T-helper 2 cell treated with Interferon-gamma antibody and Interleukin-4, amounts not matched to agents 100 ng/mL and 5 ng/mL, for 36 hours (primary cell): ENCODE measurements around the gene CLIP1. TPM values are rescaled to one million over a fixed set of nuclear protein-coding genes. Genes with fewer than 3 reads are reported as not detected.
"Not testable (repeated sequence)": the region's sequence is repeated elsewhere in the genome, so short reads cannot be mapped to it uniquely, and the experiment has no call there.

ENCODE experiments used
- intact Hi-C: fragments of 100-400 bp; cut with micrococcal nuclease; formaldehyde crosslinking; loops from one replicate; pipeline ENCODE4 v1.15.1; 2023
- total RNA-seq: library from RNA; stranded (reverse); gene quantifications from 2 replicates; pipeline ENCODE4 v1.2.3, GENCODE V29; 2022

Gene CLIP1
- total RNA-seq, 1 donor from 2014 or later: 75.8 TPM

DNA sequence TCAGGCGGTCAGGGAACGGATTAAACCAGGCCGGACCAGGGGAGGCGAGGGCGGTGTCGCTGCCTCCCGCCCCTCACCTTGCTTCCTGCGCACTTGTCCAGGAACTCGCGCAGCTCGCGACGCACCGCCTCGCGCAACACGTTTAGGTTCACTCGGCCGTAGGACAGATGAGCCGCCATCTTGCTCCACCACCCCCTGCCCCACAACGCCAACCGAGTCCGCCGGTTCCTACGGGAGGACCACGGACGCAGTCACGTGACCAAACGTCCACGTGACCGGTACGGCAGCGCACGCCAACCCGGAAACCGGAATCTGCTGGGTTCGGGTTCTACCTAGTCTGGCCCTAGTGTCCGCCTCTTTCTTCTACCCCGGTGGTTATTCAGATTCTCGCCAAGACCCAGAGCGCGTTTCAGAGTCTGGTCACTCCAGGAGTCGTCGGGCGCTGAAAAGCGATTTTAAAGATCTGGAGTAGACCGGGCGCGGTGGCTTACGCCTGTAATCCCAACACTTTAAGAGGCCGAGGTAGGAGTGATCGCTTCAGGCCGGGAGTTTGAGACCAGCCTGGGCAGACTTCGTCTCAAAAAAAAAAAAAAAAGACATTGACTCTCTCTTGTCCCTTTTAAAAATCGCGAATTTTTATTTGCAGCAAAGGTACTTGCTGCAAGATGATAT, 156.1 kb downstream of the CLIP1 start, which contains the start of gene VPS33A:
Gene VPS33A (minus strand): TSS at position 265 of the 672 bp plus-strand sequence. CDS start 86 bp downstream, at position 179.
- intact Hi-C loops: loop anchor here (1.0 to 10.0 kb wide), 4 partner anchors 22 to 236 kb away; partner anchors contain the start of genes DIABLO and ZCCHC8

DNA sequence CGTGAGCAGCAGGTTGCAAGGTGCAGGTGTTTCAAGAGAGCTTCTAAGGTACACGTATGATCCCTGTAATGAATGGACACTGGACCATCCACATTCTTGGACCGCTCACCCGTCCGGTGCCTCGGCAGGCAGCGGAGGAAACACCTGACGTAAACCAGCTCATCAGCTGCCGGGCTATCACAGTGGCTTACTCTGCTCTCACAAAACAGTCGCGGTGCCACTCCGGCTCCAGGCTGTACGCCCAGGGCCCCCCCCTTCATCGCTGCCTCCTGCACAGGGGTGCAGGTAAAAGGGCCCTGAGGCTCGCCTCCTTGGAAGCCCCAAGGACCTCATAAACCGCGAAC, 156.6 kb downstream of the CLIP1 start:
- intact Hi-C loops: loop anchor here (1.0 to 10.0 kb wide), 4 partner anchors 22 to 236 kb away; partner anchors contain the start of genes DIABLO and ZCCHC8

DNA sequence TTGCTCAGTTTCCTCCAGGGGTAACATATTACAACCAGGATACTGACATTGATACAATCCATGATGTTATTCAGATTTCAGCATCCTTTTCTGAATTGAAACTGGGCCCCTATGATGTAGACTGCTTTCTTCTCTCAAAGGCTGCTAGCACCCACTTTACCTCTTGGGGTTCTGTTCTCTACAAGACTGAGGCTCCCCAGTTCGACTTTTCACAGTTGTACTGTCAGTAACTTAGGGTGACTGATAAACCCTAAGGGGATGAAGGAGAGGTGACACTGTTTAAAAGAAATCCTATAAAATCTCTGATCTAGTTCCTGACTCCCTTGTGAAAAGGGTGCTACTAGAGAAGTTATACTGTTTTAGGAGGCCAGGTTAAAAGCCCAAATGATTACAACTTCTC, 157.0 kb downstream of the CLIP1 start:
- intact Hi-C loops: loop anchor here (5.0 to 10.0 kb wide), 2 partner anchors 89 to 237 kb away; partner anchors contain the start of gene ZCCHC8

DNA sequence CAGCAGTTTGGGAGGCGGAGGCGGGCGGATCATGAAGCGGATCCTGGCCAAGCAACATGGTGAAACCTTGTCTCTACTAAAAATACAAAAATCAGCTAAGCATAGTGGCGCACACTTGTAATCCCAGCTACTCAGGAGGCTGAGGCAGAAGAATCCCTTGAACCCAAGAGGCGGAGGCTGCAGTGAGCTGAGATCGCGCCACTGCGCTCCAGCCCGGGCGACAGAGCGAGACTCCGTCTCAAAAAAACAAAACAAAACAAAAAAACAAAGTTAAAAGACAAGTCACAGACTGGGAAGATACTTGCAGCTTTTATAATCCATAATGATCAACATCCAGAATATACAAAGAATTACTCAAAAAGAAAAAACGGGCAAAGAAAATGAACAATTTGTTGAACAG, 161.7 kb downstream of the CLIP1 start:
- intact Hi-C loops: loop anchor here (10.0 kb wide), 1 partner anchor 94 kb away; no protein-coding TSS in a partner anchor

DNA sequence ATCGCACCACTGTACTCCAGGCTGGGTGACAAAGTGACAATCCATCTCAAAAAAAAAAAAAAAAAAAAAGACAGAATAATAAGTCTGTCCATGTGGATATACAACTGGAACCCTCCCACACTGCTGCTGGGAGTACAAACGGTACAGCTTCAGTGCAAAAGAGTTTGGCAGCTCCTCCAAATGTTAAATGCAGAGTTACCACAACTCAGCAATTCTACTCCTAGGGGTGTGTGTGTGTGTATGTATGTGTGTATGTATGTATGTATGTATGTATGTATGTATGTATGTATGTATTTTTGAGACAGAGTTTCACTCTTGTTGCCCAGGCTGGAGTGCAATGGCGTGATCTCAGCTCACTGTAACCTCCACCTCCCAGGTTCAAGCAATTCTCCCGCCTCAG, 163.5 kb downstream of the CLIP1 start:
- intact Hi-C loops: not testable (repeated sequence)

DNA sequence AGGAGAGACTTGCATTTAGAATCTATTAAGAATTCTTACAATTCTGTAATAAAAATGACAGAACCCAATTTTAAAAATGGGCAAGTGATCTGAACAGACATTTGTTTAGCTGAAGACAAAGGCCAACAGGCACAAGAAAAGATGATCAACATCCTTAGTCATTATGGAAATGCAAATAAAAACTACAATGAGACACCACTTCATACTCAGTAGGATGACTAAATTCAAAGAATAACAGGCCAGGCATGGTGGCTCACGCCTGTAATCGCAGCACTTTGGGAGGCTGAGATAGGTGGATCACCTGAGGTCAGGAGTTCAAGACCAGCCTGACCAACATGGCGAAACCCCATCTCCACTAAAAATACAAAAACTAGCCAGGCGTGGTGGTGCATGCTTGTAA, 164.0 kb downstream of the CLIP1 start:
- intact Hi-C loops: not testable (repeated sequence)

GRCh38 chr12:122250536-122250935, 171.9 kb downstream of the CLIP1 start:
- intact Hi-C loops: no loop called here

DNA sequence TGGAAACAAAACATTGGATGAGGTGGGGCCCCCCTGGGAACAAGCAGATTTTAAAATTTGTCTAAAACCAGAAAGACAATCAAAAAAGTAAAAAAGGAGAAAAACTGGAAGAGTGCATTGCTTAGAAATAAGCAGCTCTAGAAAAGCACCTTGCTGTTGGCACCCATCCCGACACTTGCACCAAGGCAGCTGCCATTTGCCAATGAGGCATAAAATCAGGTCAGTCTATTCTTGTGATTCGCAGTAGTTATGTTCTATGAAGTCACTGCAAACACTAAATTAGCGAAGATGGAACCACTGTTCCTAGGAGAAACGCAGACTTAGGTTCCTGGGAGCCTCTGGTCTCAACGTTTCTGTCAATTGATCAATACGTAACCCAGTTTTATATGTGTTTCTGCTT, 172.4 kb downstream of the CLIP1 start:
- intact Hi-C loops: no loop called here

DNA sequence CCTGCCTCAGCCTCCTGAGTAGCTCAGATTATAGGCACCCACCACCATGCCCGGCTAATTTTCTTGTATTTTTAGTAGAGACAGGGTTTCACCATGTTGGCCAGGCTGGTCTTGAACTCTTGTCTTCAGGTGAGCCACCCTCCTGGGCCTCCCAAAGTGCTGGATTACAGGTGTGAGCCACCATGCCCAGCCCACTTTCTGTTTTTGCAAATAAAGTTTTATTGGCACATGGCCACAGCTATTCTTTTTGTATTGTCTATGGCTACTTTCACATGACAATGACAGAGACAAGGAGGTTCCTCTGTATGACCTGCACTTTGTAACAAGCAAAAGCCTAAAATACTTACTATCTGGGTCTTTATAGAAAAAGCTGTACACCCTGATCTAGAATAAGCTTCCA, 176.9 kb downstream of the CLIP1 start:
- intact Hi-C loops: no loop called here

GRCh38 chr12:122244565-122245371, 177.7 kb downstream of the CLIP1 start:
- intact Hi-C loops: loop anchor here (1.0 kb wide), 2 partner anchors 18 to 22 kb away; partner anchors contain the start of genes DIABLO and VPS33A

- intact Hi-C loops: loop anchor here (1.0 kb wide), 2 partner anchors 18 to 22 kb away; partner anchors contain the start of genes DIABLO and VPS33A
Observed at GRCh38 chr12:122243965-122244364, 178.5 kb downstream of the CLIP1 start.

GRCh38 chr12:122238861-122239260, 183.6 kb downstream of the CLIP1 start:
- intact Hi-C loops: no loop called here

GRCh38 chr12:122235741-122236140, 186.7 kb downstream of the CLIP1 start:
- intact Hi-C loops: no loop called here

GRCh38 chr12:122232691-122233090, 189.8 kb downstream of the CLIP1 start:
- intact Hi-C loops: no loop called here

DNA sequence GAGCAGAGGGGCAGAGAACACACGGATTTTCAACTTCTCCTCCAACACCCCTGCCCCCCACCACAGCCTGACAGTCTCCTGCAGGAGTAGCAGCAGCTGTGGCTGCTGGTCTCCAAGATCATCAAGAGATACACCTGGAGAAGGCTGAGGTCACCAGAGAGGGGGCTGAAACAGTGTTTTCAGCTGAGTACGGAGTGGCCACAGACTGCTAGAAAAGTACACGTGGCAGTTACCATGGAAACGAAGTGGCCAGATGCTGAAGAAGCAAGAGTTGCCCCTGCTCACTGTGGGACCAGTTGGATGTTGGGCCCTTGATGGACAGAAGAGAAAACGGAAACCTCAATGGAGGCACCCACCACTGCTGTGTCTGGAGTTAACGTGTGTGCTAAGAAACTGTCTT, 191.7 kb downstream of the CLIP1 start:
- intact Hi-C loops: no loop called here

- intact Hi-C loops: loop anchor here (5.0 kb wide), 2 partner anchors 391 to 876 kb away; partner anchors contain the start of gene ANAPC5
Observed at GRCh38 chr12:122228092-122228491, 194.4 kb downstream of the CLIP1 start.

- intact Hi-C loops: loop anchor here (5.0 kb wide), 2 partner anchors 390 to 875 kb away; partner anchors contain the start of gene ANAPC5
Observed at GRCh38 chr12:122227341-122227740, 195.1 kb downstream of the CLIP1 start.

DNA sequence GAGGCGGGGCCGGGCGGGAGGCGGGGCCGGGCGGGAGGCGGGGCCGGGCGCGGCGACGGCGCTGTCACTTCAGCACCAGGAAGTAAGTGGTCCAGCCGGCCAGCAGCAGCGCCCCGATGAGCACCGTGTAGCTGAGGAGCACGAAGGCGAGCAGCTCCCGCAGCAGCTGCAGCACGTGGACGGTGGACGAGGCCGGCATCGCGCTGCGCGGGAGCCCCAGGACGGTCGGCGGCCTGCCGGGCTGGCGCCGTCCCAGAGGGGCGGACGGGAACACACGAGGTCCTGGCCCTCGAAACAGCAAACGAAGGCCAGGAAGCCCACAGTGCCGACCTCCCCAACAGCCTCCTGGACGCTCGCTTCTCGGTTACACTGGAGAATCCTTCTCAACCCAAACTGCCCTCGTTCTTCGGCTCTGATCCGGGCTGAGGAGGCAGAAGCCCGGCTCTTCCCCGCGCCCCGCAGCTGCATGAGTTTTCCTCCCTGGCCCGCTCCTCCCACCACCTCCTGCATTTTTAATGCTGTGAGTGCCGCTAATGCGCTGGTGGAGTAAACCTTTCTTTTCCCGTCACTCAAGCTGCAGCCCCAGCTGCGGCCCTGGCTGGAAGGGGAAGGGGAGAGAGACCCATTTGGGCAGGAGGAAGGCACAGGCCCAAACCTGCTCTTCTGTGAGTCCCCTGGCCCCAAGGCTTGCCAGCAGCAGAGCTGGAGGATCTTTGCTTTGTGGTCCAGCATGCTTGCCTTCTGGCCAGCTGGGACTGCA, 195.9 kb downstream of the CLIP1 start:
- intact Hi-C loops: loop anchor here (1.0 to 5.0 kb wide), 8 partner anchors 18 to 874 kb away; partner anchors contain the start of genes ANAPC5, DENR, KNTC1 and MLXIP

GRCh38 chr12:122225683-122226365, 196.6 kb downstream of the CLIP1 start, which contains the start of gene DIABLO:
DIABLO (minus strand) TSS chr12:122226052; CDS start chr12:122226014, 38 bp downstream.
- intact Hi-C loops: loop anchor here (1.0 to 5.0 kb wide), 8 partner anchors 18 to 874 kb away; partner anchors contain the start of genes ANAPC5, DENR, KNTC1 and MLXIP
